ENCODE results near the gene SFXN1. TPM values are rescaled to one million over a fixed set of nuclear protein-coding genes. Genes with fewer than 3 reads are reported as not detected.

Gene SFXN1
- polyA plus RNA-seq, 1 donor = 35.2 TPM

DNA sequence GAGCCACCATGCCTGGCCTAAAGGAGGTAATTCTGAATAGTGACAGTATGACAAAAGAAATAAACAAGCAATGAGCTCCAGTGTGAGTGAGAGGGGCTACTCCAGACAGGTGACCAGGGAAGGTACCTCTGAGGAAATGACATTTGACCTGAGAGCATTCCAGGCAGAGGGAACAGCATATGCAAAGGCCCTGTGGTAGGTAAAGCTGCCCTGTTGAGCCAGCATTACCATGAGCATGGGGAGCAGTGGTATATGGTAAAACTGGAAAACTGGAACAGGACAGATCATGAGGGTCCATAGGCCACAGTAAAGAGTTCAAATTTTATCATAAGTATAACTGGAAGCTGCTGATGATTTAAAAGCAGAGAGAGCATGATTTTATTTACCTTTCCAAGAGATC, 6.0 kb upstream of the SFXN1 start:
- H3K27me3 ChIP-seq (ENCODE audit: control insufficient read depth, insufficient read depth, low read length) = peaks cover 9% of the 10 kb centered on the region
- no peak for DNase-seq
- H3K9me3 ChIP-seq (ENCODE audit: control insufficient read depth, low read depth, low read length) = no peaks in the 10 kb centered on the region
- H3K27ac ChIP-seq (ENCODE audit: low read length) = no peak overlapping the region
- H3K36me3 ChIP-seq (ENCODE audit: control insufficient read depth, insufficient read depth, low read length) = no peaks in the 10 kb centered on the region
- no peaks in the 10 kb centered on the region for H3K4me1 ChIP-seq (ENCODE audit: control insufficient read depth, insufficient read depth, low read length)
- H3K4me3 ChIP-seq (ENCODE audit: low read length) = no peak overlapping the region

DNA sequence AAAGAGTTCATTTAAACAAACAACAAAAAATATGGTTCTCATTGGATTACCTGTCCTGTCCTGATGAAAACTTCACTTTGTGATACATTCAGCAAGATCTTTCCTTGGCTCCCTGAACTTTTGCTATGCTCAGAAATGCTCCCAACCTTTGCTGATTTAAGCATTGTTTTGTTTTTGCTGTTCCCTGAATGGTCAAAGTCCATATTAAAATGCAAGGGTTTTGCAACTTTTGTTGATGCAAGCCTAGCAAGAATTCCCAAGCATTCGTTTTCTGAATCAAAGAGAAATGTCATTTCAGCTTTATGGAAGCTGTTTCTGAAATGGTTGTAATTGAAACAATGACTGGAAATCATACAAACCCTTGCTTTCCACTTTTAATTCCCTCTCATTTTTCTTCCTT, 3.1 kb upstream of the SFXN1 start:
- no peak overlapping the region for H3K4me3 ChIP-seq (ENCODE audit: low read length)
- H3K36me3 ChIP-seq (ENCODE audit: control insufficient read depth, insufficient read depth, low read length) = no peaks in the 10 kb centered on the region
- no peaks in the 10 kb centered on the region for H3K9me3 ChIP-seq (ENCODE audit: control insufficient read depth, low read depth, low read length)
- no peak for DNase-seq
- H3K27ac ChIP-seq (ENCODE audit: low read length) = no peak overlapping the region
- peaks cover 3% of the 10 kb centered on the region for H3K27me3 ChIP-seq (ENCODE audit: control insufficient read depth, insufficient read depth, low read length)
- H3K4me1 ChIP-seq (ENCODE audit: control insufficient read depth, insufficient read depth, low read length) = peaks cover 11% of the 10 kb centered on the region
- WGBS (ENCODE audit: insufficient coverage, low lambda C conversion rate) = 56% methylated on average over 1 of the region's 1 CpG

- Histone ChIP-seq H3K27ac (ENCODE audit: low read length) (no peak overlapping the region), H3K4me3 (ENCODE audit: low read length) (no peak overlapping the region)
- 84% methylated on average over 4 of the region's 5 CpGs for whole genome bisulfite sequencing (ENCODE audit: insufficient coverage, low lambda C conversion rate)
Measured at GRCh38 chr5:175477440-175477839, 920 bp upstream of the SFXN1 start.

DNA sequence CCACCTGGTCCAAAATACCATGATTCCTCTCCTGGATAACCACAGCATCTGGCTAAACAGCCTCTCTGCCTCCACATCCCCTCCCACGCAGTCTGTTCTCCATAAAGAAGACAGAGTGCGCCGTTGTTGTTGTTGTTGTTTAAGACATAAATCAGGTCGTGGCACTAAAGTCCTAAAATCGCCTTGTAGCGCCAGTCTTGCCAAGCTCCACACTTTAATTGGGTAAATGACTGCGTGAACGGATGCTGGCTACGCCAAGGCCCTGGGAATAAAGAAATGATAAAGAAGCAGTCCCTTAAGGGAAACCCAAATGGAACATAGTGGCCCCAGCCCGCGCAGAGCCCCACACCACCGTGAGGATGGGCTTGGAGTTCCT, 364 bp upstream of the SFXN1 start:
- H3K27ac ChIP-seq (ENCODE audit: low read length) = no peak overlapping the region
- no peaks in the 10 kb centered on the region for H3K27me3 ChIP-seq (ENCODE audit: control insufficient read depth, insufficient read depth, low read length)
- no peak for DNase-seq
- H3K9me3 ChIP-seq (ENCODE audit: control insufficient read depth, low read depth, low read length) = no peaks in the 10 kb centered on the region
- H3K4me1 ChIP-seq (ENCODE audit: control insufficient read depth, insufficient read depth, low read length) = peaks cover 11% of the 10 kb centered on the region
- H3K4me3 ChIP-seq (ENCODE audit: low read length) = peak overlapping the region; percentile 36
- H3K36me3 ChIP-seq (ENCODE audit: control insufficient read depth, insufficient read depth, low read length) = peaks cover 2% of the 10 kb centered on the region
- 0% methylated on average over 1 of the region's 12 CpGs for WGBS (ENCODE audit: insufficient coverage, low lambda C conversion rate)

More at GRCh38 chr5:175477440-175477839, 920 bp upstream of the SFXN1 start:
- Histone ChIP-seq H3K27me3 (ENCODE audit: control insufficient read depth, insufficient read depth, low read length) (peaks cover 3% of the 10 kb centered on the region), H3K36me3 (ENCODE audit: control insufficient read depth, insufficient read depth, low read length) (peaks cover 2% of the 10 kb centered on the region), H3K4me1 (ENCODE audit: control insufficient read depth, insufficient read depth, low read length) (peaks cover 11% of the 10 kb centered on the region), H3K9me3 (ENCODE audit: control insufficient read depth, low read depth, low read length) (no peaks in the 10 kb centered on the region)
- no peak for DNase-seq

- no peaks in the 10 kb centered on the region for H3K27me3 ChIP-seq (ENCODE audit: control insufficient read depth, insufficient read depth, low read length)
- peak overlapping the region; percentile 73 for H3K4me3 ChIP-seq (ENCODE audit: low read length)
- H3K9me3 ChIP-seq (ENCODE audit: control insufficient read depth, low read depth, low read length) = peaks cover 2% of the 10 kb centered on the region
- peaks cover 11% of the 10 kb centered on the region for H3K36me3 ChIP-seq (ENCODE audit: control insufficient read depth, insufficient read depth, low read length)
- H3K27ac ChIP-seq (ENCODE audit: low read length) = peak overlapping the region; percentile 39
- peak; percentile 43 to 81 for DNase-seq
- peaks cover 11% of the 10 kb centered on the region for H3K4me1 ChIP-seq (ENCODE audit: control insufficient read depth, insufficient read depth, low read length)
- 100% methylated on average over 1 of the region's 13 CpGs for WGBS (ENCODE audit: insufficient coverage, low lambda C conversion rate)
Measured at GRCh38 chr5:175479125-175479881, 943 bp downstream of the SFXN1 start.

- Histone ChIP-seq H3K4me1 (ENCODE audit: control insufficient read depth, insufficient read depth, low read length) (peaks cover 7% of the 10 kb centered on the region), H3K36me3 (ENCODE audit: control insufficient read depth, insufficient read depth, low read length) (peaks cover 14% of the 10 kb centered on the region)
- WGBS (ENCODE audit: insufficient coverage, low lambda C conversion rate) = no CpG with 5 or more reads among the region's 8 CpGs
Measured at GRCh38 chr5:175483337-175483736, 5.0 kb downstream of the SFXN1 start.

DNA sequence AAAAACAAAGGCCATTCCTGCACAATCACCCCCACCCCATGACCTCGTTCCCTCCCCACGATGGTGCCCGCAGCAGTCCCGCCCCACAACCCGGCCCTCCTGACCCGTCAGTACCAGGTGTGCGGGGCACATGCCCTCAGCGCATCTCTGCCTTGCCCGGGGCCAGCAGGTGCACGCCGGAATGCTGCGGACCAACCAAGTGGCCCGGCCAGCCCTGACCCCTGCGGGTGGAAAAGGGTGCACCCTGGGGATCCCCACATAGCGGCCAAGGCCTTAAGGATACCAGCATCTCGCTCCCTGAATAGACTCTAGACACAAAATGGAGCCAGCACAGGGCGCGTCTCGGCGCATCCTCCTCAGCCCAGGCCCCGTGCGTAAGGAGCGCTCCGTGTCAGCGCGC, 6.0 kb downstream of the SFXN1 start:
- Histone ChIP-seq H3K27ac (ENCODE audit: low read length) (no peak overlapping the region), H3K36me3 (ENCODE audit: control insufficient read depth, insufficient read depth, low read length) (peaks cover 18% of the 10 kb centered on the region), H3K27me3 (ENCODE audit: control insufficient read depth, insufficient read depth, low read length) (no peaks in the 10 kb centered on the region), H3K4me3 (ENCODE audit: low read length) (no peak overlapping the region), H3K9me3 (ENCODE audit: control insufficient read depth, low read depth, low read length) (peaks cover 5% of the 10 kb centered on the region), H3K4me1 (ENCODE audit: control insufficient read depth, insufficient read depth, low read length) (peaks cover 6% of the 10 kb centered on the region)
- no CpG with 5 or more reads among the region's 26 CpGs for WGBS (ENCODE audit: insufficient coverage, low lambda C conversion rate)
- DNase-seq = no peak

More at GRCh38 chr5:175483337-175483736, 5.0 kb downstream of the SFXN1 start:
- Histone ChIP-seq H3K27me3 (ENCODE audit: control insufficient read depth, insufficient read depth, low read length) (no peaks in the 10 kb centered on the region), H3K27ac (ENCODE audit: low read length) (no peak overlapping the region), H3K9me3 (ENCODE audit: control insufficient read depth, low read depth, low read length) (peaks cover 5% of the 10 kb centered on the region), H3K4me3 (ENCODE audit: low read length) (no peak overlapping the region)
- no peak for DNase-seq

DNA sequence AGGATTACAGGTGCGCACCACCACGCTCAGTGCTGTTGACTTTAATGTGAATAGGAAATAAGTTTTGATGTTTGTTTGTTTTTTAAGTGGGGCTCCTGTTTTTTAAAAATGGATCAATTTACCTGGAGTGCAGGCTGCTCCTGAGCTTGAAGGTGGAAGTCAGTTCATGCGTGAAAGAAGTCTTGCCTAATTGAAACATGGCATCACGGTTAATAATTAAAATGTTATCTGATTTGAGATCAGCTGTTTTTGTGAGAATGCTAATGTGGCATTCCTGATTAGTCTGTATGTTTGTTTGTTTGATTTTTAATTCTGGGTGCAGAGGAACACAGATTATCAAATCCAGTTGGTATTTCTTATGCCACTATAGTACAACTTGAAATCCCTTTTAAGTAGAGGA, 6.5 kb downstream of the SFXN1 start:
- Histone ChIP-seq H3K27me3 (ENCODE audit: control insufficient read depth, insufficient read depth, low read length) (no peaks in the 10 kb centered on the region), H3K4me1 (ENCODE audit: control insufficient read depth, insufficient read depth, low read length) (peaks cover under 1% of the 10 kb centered on the region), H3K4me3 (ENCODE audit: low read length) (no peak overlapping the region), H3K27ac (ENCODE audit: low read length) (no peak overlapping the region), H3K9me3 (ENCODE audit: control insufficient read depth, low read depth, low read length) (peaks cover 5% of the 10 kb centered on the region), H3K36me3 (ENCODE audit: control insufficient read depth, insufficient read depth, low read length) (peaks cover 18% of the 10 kb centered on the region)
- DNase-seq = no peak
- WGBS (ENCODE audit: insufficient coverage, low lambda C conversion rate) = 40% methylated on average over 1 of the region's 4 CpGs

GRCh38 chr5:175485631-175486030, 7.3 kb downstream of the SFXN1 start:
- no peaks in the 10 kb centered on the region for H3K27me3 ChIP-seq (ENCODE audit: control insufficient read depth, insufficient read depth, low read length)
- no CpG with 5 or more reads among the region's 6 CpGs for WGBS (ENCODE audit: insufficient coverage, low lambda C conversion rate)
- no peaks in the 10 kb centered on the region for H3K4me1 ChIP-seq (ENCODE audit: control insufficient read depth, insufficient read depth, low read length)
- no peak overlapping the region for H3K4me3 ChIP-seq (ENCODE audit: low read length)
- peaks cover 5% of the 10 kb centered on the region for H3K9me3 ChIP-seq (ENCODE audit: control insufficient read depth, low read depth, low read length)
- peaks cover 16% of the 10 kb centered on the region for H3K36me3 ChIP-seq (ENCODE audit: control insufficient read depth, insufficient read depth, low read length)
- no peak for DNase-seq
- H3K27ac ChIP-seq (ENCODE audit: low read length) = no peak overlapping the region

- no peaks in the 10 kb centered on the region for H3K27me3 ChIP-seq (ENCODE audit: control insufficient read depth, insufficient read depth, low read length)
- peaks cover 5% of the 10 kb centered on the region for H3K9me3 ChIP-seq (ENCODE audit: control insufficient read depth, low read depth, low read length)
- no peak overlapping the region for H3K27ac ChIP-seq (ENCODE audit: low read length)
- H3K4me1 ChIP-seq (ENCODE audit: control insufficient read depth, insufficient read depth, low read length) = no peaks in the 10 kb centered on the region
- no peak overlapping the region for H3K4me3 ChIP-seq (ENCODE audit: low read length)
- 81% methylated on average over 3 of the region's 11 CpGs for WGBS (ENCODE audit: insufficient coverage, low lambda C conversion rate)
- H3K36me3 ChIP-seq (ENCODE audit: control insufficient read depth, insufficient read depth, low read length) = peaks cover 27% of the 10 kb centered on the region
- no peak for DNase-seq
Measured at GRCh38 chr5:175487514-175488222, 9.3 kb downstream of the SFXN1 start.
